ENCODE data around the gene FMNL2.

Gene FMNL2

DNA sequence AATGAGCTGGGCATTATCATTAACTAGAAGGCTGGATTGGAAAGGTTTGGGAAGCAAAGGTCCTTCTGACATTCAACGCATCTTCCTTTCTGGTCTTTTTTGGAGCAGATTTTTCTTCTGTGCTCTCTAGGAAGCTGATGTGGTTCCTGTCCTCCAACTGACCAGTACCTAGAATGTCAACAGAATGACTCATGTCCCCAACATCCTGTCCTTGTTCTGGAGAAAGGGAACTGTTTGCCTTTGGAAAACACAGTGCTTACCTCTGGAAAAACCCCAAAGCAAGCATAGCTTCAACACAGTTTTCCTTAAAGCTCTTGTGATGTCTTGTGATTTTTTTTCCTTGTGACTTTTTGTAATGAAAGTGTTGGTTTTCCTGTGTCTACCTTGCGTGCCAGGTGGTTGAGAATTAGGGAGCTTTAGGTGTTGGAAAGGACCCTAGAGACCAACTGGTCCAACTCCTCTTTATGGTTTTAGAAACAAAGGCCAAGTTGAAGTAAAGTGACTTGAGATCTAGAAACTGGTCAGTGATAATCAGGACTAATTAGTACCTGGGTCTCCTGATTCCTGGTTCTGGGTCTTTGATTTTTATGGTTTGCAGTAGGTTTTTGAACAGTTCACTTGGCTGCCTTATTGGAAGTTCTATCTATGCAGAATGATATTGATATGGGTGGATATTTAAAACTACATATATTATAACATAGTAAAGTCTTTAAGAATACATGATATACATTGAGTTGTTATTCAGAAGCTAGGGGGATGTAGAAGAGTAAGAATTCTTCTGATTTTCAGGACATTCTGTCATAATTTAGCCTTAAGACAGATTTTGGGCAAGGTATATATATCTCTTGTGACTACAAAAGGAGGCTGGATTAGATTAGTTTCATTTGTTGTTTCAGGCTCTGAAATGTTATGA, 70.5 kb downstream of the FMNL2 start:
- no peak for DNase-seq

GRCh38 chr2:152406119-152406835, 71.3 kb downstream of the FMNL2 start:
- no peak for DNase-seq

- DNase-seq = no peak
Measured at GRCh38 chr2:152406836-152407161, 71.8 kb downstream of the FMNL2 start.

- DNase-seq = no peak
Measured at GRCh38 chr2:152407204-152407721, 72.3 kb downstream of the FMNL2 start.

GRCh38 chr2:152407806-152408205, 72.8 kb downstream of the FMNL2 start:
- DNase-seq = no peak

DNA sequence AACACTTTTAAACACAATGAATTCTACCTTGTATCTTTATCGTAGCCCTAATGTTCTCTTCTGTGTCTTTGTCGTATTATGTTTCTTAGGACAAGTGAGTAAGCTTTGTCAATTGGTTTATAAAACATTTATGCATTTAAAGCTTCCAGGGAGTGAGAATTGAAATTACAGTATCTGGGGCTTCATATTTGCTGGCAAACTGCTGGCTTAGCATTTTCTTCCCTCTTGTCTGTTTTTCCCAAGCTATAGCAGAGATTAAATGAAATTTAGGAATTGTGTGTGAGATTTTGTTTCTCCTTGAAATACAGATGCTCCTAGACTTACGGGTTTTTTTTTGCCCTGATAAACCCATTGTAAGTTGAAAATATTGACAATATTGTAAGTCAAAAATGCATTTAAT, 73.3 kb downstream of the FMNL2 start:
- DNase-seq = no peak

DNA sequence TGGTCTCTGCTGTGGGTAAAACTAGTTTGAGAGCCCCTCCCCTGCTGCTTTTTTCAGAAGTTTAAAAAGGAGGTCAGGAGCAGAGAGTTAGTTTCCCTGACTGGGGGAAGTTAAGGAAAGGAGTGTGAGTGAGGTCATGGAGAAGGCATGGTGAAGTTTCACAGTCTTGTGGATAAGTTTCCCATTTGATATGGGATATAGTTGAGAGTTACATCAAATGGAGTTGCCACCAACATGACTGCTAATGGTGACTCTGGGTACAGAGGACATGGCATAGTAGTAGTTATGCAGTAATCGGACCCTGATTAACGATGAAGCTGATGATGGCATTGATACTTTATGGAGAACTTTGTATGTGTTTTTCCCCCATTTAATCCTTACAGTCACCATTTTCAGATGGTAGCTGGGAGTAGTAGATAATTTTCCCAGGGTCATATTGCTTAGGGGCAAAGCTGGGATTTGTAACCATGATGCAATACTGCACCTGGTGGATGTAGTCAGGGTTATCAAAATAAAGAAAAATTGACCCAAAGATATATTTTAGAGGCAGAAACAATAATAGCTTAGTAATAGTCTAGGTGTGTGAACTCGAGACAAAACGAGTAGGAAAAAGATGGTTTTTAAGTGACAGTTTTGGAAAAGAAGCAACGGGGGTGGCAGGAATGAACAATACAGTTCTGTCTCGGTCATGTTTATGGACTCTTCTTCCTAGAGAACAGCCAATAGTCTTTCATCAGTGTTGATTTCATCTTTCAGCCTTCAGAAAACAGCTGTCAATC, 74.6 kb downstream of the FMNL2 start:
- DNase-seq = no peak

DNA sequence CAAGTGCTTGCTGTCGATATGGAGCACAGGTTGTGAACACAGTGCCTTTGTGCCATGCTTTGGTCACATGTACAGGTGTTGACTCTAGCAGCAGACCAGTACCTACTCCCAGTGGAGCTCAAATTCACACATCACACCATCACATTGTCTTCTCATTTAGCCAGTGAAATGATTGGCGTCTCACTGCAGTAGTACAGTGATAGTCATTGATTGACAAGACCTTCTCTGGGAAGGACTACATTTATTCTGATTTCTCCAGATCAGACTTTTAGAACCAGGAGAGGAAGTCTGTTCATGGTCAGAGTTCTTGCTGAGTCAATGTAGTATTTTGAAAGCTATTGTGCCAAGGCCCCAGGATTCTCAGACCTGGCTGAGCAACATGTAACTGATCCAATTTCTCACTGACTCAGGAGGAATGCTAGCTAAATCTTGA, 75.2 kb downstream of the FMNL2 start:
- DNase-seq = no peak

GRCh38 chr2:152411154-152411553, 76.2 kb downstream of the FMNL2 start:
- no peak for DNase-seq

DNA sequence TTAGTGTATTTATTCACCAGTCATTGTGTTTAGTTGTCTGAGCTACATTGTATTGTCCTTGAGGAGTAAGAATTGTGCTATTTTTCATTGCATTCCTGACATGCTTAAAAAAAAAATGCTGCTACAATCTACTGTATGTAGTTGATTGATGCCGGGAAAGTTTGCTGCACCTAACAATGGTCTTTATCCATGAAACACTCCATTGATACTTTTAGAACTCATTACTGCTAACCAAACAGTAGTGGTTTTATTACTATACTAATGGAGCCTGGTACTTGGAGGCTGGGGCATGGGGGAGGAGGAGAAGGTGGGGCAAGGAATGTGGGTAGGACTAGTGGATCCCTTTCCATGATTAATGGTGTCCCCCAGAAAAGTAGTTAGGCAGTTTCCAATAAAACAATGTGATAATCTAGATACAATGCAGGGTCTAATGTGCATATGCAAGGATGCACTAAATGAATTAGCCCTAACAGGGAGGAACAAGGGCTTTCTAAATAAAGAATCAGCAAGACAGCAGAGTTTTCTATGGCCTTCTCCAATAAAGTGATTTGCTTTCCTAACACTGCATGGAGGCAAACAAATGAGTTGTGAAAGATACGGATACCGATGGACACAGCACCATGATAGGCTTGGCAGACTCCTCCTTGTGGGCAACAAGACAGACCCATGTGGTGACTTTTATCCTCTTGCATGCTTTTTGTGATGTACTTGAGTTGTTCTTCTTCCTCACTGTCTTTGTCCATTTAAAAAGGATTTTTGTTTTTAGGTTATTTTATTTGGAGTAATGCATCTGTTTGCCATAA, 78.5 kb downstream of the FMNL2 start:
- DNase-seq = no peak

DNA sequence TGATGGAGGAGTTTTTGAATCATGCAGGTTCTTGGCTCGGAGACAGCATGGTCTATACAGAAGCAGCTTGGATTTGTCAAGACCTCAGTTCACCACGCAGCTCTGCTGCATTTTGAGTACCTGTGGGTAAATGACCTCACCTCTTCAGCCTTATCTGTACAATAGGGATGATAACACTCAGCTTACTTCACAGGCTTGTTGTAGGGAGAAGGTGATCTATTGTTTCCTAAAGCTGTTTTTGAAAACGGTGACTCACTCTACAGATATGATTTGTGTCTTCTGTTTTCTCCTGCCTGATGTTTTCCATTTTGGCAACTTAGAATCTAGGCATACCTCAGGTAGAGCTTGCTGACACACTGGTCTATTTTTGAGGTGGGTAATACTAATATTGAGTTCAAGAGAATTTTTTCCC, 80.3 kb downstream of the FMNL2 start:
- no peak for DNase-seq

DNA sequence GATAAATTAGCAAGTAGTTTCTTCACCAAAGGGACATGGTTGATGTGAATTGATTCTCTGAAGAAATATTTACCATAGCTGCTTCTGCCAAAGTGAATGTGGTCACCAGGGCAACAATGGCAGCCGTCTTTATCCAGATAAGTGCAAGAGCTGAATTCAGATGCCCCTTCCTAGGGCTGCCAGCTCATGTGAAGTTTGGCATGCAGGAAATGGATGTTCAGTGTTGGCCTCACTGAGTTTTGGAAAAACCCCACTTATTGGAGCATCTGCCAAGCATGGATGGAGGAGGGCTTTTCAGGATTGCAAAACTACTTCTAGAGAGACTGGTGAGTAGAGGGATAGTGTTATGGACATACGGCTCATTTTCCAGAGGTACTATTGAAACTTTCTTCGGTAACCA, 80.8 kb downstream of the FMNL2 start:
- DNase-seq = no peak

DNA sequence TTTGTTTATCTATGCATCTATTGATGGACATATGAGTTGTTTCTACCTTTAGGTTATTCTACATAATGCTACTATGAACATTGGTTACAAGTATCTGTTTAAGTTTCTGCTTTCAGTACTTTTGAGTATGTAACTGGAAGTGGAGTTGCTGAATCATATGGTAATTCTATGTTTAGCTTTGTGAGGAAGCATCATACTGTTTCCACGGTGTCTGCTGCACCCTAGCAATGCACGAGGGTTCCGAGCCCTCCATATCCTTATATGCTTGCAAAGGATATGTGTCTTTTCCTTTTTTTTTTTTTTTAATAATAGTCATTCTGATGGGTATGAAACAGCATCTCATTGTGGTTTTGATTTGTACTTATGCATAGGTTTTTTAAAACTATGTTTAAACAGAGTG, 83.7 kb downstream of the FMNL2 start:
- no peak for DNase-seq

- no peak for DNase-seq
Measured at GRCh38 chr2:152419944-152420343, 85.0 kb downstream of the FMNL2 start.

DNA sequence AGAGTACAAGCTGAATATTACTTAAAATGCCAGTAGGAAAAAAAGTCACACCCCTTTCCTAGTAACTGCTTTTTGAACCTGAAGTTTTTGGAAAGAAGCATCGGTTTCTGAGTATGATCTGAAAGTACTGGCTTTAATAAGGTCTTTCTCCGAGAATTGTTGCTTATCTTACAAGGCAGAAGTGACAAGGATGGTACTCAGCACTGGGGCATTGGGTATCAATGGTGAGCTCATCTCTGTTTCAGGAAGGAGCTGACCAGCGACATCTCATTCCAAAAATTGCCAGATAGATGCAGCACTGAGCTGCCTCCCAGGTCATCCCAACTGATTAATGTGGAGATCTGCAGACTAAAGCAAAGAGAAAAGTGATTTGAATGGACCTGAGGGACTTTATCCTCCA, 85.4 kb downstream of the FMNL2 start:
- DNase-seq = no peak

- DNase-seq = no peak
Measured at GRCh38 chr2:152420936-152421335, 86.0 kb downstream of the FMNL2 start.

GRCh38 chr2:152421521-152422370, 86.8 kb downstream of the FMNL2 start:
- DNase-seq = no peak

DNA sequence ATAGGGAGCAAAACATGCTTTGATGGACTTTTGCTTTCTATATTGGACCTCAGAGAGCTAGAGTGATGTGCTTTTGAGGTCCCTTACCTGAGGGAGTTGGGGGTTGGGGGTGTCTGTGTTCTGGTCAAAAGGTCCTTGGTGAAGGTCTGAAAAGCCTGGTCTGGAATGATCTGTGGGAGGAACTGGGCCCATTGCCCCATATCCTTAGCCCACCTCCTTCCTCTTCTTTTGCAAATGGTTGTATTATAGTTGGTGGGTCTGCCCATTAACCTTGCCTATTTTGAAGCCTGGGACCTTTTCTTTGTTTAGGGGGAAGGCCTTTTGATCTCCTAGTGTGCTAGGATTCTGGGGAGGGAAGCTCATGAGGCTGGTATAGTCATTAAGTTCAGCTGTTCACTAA, 88.7 kb downstream of the FMNL2 start:
- no peak for DNase-seq

GRCh38 chr2:152425765-152426727, 91.1 kb downstream of the FMNL2 start:
- DNase-seq = no peak

DNA sequence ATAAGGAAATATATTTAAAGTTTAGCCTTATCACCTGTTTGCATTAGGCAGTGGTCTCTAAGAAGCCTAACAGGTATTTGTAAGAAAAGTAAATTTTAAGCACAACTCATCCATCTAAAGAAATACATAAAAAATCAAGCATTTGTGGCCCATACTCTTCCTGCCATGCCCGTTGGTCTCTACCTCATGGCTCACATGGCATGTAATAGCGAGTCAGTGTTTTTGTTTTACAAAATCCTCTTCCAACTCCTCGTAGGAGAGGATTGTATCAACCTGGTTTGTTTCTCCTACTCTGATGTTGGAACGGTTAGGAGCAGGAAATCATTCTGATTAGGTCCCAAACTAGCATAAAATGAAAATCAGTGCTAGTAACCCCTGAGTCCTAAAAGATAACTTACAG, 91.8 kb downstream of the FMNL2 start:
- no peak for DNase-seq

All from NCI-H1048 (cell line).